Gastroesophageal sphincter (tissue), 4 donors: Measurements from ENCODE around the gene RAMACL. TPM values are rescaled to one million over a fixed set of nuclear protein-coding genes. Genes with fewer than 3 reads are reported as not detected.

ENCODE experiments used
- ATAC-seq: fragments of 150-250 bp; one replicate; pipeline ENCODE4 v1.9.1; 2016; ENCODE audit warnings: mild to moderate bottlenecking, moderate library complexity
- H3K27ac ChIP-seq, 4 donors: fragments of 200-600 bp; sonication (generic) in 3 of 4; 1 replicate in 3 of 4; 2 replicates in 1 of 4; pipeline ENCODE4 v1.5.1; 2016 to 2019
- H3K27me3 ChIP-seq: fragments of 200-600 bp; sonication (generic); one replicate; pipeline ENCODE4 v1.5.1; 2019
- H3K36me3 ChIP-seq, 2 donors: fragments of 200-600 bp; sonication (generic); one replicate each; pipeline ENCODE4 v1.5.1; 2019; ENCODE audit warnings: control low read depth in 1 of 2
- H3K4me1 ChIP-seq, 3 donors: fragments of 200-600 bp; sonication (generic); 1 replicate in 2 of 3; 2 replicates in 1 of 3; pipeline ENCODE4 v1.5.1; 2016 to 2019; ENCODE audit warnings: control low read depth in 2 of 3
- H3K4me3 ChIP-seq, 2 donors: fragments of 200-600 bp; sonication (generic); one replicate each; pipeline ENCODE4 v1.5.1; 2019; ENCODE audit warnings: mild to moderate bottlenecking in 1 of 2, moderate library complexity in 1 of 2
- H3K9me3 ChIP-seq, 3 donors: fragments of 200-600 bp; sonication (generic); one replicate each; pipeline ENCODE4 v1.5.1; 2017 to 2019; ENCODE audit warnings: control low read depth in 2 of 3
- EP300 ChIP-seq: sonication (generic); formaldehyde crosslinking; IDR thresholded peaks from one replicate; pipeline ENCODE4 v1.6.1; 2017; ENCODE audit warnings: antibody characterized with exemption, mild to moderate bottlenecking
- POLR2A ChIP-seq, 2 donors: fragments of 450-650 bp; IDR thresholded peaks; one replicate each; pipeline ENCODE4 v1.6.1; 2017; ENCODE audit warnings: antibody characterized with exemption in 2 of 2, mild to moderate bottlenecking in 2 of 2, moderate library complexity in 1 of 2
- POLR2AphosphoS5 ChIP-seq: sonication (generic); formaldehyde crosslinking; IDR thresholded peaks from one replicate; pipeline ENCODE4 v1.6.1; 2017; ENCODE audit warnings: antibody characterized with exemption
- WGBS, 2 donors: methylation state at CpG; one replicate each; pipeline ENCODE4 v1.1.5; 2018; ENCODE audit warnings: low coverage in 1 of 2; 5-methylcytosine and 5-hydroxymethylcytosine counted together
- total RNA-seq, 4 donors: library from RNA; depleted of rRNA; stranded (reverse); fragments of >200 nt; gene quantifications; one replicate each; pipeline ENCODE4 v1.1.0, GENCODE V29; 2016
- TF ChIP-seq, protein P1 (sequence below), 4 experiments: fragments of 200-600 bp in 2 of 4; fragments of 450-650 bp in 2 of 4; sonication (generic) in 1 of 4; IDR thresholded peaks; one replicate each; pipeline ENCODE4 v1.5.1; 2017 to 2019; ENCODE audit warnings: antibody characterized with exemption in 4 of 4, mild to moderate bottlenecking in 2 of 4, moderate library complexity in 2 of 4

Gene RAMACL
- total RNA-seq, 4 donors from 2014 or later: 0.27 to 2.5 (median 1.7) TPM

DNA sequence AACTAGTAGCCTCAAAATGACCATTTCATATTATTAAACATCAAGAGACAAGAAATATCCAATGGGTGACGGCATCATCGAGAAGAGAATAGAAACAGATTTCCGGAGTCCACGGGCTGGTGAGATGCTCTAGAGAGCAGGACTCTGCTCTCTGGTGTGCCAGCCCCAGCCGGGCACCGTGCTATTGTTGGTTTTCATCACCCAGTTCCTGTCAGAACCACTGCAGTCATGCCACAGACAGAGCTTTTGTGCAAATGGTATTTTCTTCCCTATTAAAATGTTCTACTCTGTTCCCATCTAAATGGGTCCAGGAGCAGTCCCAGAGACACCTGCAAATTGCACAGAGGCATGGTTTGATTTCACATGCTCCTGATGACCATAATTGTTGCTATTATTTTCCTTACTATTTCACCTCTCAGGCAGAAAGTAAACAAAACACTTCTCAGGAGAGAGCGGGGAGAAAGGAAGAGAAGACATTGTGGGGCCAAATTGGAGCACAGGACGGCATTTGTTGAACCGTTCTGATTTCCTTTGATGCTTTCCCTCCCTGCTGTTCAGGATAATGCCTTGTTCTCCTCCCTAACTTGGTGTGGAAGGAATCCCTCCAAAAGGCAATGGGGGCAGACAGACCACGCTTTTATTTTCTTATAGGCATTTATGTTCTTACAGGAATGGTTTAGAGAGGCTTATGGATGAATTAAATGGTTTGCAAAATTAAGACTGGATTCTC is 11.4 kb upstream of the RAMACL start:
- H3K27me3 ChIP-seq: no peaks in the 10 kb centered on the region
- no peak for TF ChIP-seq POLR2AphosphoS5
- TF ChIP-seq POLR2A (IDR thresholded peaks at IDR 0.05): no peak
- TF ChIP-seq, protein P1, sequence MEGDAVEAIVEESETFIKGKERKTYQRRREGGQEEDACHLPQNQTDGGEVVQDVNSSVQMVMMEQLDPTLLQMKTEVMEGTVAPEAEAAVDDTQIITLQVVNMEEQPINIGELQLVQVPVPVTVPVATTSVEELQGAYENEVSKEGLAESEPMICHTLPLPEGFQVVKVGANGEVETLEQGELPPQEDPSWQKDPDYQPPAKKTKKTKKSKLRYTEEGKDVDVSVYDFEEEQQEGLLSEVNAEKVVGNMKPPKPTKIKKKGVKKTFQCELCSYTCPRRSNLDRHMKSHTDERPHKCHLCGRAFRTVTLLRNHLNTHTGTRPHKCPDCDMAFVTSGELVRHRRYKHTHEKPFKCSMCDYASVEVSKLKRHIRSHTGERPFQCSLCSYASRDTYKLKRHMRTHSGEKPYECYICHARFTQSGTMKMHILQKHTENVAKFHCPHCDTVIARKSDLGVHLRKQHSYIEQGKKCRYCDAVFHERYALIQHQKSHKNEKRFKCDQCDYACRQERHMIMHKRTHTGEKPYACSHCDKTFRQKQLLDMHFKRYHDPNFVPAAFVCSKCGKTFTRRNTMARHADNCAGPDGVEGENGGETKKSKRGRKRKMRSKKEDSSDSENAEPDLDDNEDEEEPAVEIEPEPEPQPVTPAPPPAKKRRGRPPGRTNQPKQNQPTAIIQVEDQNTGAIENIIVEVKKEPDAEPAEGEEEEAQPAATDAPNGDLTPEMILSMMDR (IDR thresholded peaks at IDR 0.05): no peak
- no peak for TF ChIP-seq EP300
- WGBS, 2 donors: 77 to 86% methylated on average over 9 to 10 of the region's 10 CpGs
- peaks cover 3 to 43% (median 17%) of the 10 kb centered on the region in 3 donors for H3K4me1 ChIP-seq
- no peak for ATAC-seq
- no peaks in the 10 kb centered on the region for H3K9me3 ChIP-seq
- H3K27ac ChIP-seq: peak overlapping the region in 3 of 4 donors; percentile 60 to 78 (median 74)
- no peaks in the 10 kb centered on the region for H3K36me3 ChIP-seq
- H3K4me3 ChIP-seq: no peak overlapping the region

DNA sequence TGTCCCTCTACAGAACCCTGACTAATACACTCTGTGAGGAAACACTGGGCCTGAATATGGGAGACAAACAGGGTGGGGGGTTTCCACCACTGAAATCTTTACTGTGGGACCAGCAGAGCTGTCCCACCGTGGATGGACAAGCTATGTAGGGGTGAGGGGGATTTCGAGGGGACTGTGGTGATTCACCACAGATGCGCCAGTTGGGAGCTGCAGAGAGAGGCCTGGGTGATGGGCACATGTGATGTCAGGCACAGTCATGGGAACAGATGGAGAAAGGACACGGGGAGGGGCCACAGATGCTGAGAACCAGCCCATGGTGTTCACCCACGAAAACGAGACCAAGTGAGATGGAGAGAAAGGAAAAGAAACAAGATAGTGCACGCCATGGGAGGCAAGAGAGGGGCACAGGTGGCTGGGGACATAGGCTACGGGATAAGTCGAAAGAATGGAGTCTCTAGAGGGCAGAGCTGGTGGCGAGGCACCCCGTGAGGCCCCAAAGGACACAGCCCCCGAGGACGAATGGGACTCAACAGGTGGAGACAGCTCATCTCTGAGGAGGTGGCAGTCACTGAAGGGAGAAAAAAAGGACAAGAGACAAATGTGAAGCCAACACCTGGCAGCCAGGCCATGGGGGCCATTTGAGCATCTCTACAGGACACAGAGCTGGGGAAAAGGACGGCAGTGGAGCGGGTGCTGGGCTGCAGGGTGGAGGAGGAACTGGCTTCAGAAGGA is 10.5 kb upstream of the RAMACL start:
- H3K27ac ChIP-seq: peak overlapping the region in 2 of 4 donors; percentile 74 to 78
- WGBS, 2 donors: 94 to 98% methylated on average over 9 to 13 of the region's 15 CpGs
- TF ChIP-seq POLR2AphosphoS5 (no peak), POLR2A (IDR thresholded peaks at IDR 0.05) (no peak), EP300 (no peak)
- TF ChIP-seq, protein P1 (IDR thresholded peaks at IDR 0.05): no peak

DNA sequence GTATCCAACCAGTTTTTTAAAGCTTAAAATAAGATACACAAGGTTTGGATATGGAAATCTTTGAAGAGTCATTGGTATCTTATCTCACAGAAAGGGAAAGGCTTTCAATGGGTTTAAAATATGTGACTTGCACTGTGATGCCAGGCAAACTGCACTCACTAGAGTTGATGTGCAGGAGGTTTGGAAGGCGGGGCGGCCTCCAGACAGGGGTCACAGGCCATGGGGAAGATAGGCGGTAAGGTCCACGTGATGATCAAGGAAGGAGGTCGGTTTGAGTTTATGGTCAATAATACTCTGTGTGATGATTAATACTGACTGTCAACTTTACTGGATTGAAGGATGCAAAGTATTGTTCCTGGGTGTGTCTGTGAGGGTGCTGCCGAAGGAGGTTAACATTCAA is 9.5 kb upstream of the RAMACL start:
- ATAC-seq: no peak
- WGBS, 2 donors: 86 to 95% methylated on average over 6 of the region's 6 CpGs
- H3K27ac ChIP-seq: peak overlapping the region in 3 of 4 donors; percentile 3 to 78 (median 74)
- no peaks in the 10 kb centered on the region for H3K9me3 ChIP-seq
- no peak for TF ChIP-seq POLR2AphosphoS5
- H3K4me3 ChIP-seq: no peak overlapping the region
- H3K36me3 ChIP-seq: no peaks in the 10 kb centered on the region
- no peaks in the 10 kb centered on the region for H3K27me3 ChIP-seq
- H3K4me1 ChIP-seq: peaks cover 3 to 42% (median 17%) of the 10 kb centered on the region in 3 donors

More for the DNA sequence above, 10.5 kb upstream of the RAMACL start:
- no peak for ATAC-seq
- Histone ChIP-seq H3K4me3 (no peak overlapping the region), H3K36me3 (no peaks in the 10 kb centered on the region), H3K4me1 (peaks cover 3 to 42% (median 17%) of the 10 kb centered on the region in 3 donors), H3K9me3 (no peaks in the 10 kb centered on the region), H3K27me3 (no peaks in the 10 kb centered on the region)

DNA sequence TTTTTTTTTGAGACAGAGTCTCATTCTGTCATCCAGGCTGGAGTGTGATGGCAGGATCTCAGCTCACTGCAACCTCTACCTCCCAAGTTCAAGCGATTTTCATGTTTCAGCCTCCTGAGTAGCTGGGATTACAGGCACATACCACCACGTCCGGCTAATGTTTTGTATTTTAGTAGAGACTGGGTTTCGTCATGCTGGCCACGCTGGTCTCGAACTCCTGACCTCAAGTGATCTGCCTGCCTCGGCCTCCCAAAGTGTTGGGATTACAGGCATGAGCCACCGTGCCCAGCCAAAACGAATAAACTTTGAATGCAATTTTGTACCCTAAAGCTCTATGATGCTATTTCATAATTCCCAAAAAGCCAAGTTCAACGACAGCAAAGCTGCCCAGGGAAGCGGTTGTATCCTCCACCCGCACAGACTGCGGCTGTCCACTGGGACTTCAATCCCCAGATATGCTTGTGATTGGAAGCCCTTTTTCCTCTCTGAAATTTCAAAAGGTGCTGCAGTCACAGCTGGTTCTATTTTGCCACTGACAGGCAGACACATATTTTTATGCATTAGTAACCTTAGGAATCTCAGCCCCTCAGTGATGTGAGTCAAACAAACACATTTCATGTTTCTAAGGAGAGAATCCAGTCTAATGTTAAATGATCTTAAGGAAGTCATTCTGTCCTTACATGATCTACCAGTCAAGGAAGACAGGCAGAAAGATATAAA is 8.7 kb upstream of the RAMACL start:
- Histone ChIP-seq H3K27ac (peak overlapping the region in 3 of 4 donors; percentile 3 to 78 (median 74)), H3K4me1 (peaks cover 3 to 42% (median 17%) of the 10 kb centered on the region in 3 donors), H3K9me3 (no peaks in the 10 kb centered on the region), H3K27me3 (no peaks in the 10 kb centered on the region), H3K36me3 (no peaks in the 10 kb centered on the region), H3K4me3 (no peak overlapping the region)
- TF ChIP-seq POLR2A (IDR thresholded peaks at IDR 0.05) (no peak), POLR2AphosphoS5 (peak; percentile 33)
- ATAC-seq: peak; percentile 71
- WGBS, 2 donors: 63 to 65% methylated on average over 6 to 7 of the region's 13 CpGs

DNA sequence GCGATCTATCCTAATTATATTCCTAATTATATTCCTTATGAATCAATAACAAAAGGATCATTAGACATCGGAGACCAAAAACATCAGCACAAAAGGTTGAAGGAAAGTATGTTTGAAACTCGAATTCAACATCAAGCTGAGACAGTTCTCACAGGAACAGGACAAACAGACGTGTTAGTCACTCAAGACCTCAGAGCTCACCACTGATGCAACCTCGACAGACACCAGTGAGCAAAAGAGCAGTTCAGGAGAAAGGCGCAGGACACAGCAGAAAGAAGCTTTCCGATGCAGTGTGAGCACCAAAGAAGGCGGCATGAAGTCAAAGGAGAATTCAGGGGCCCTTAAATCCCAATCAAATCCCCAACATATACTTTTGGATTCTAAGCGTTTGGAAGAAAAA is 6.3 kb upstream of the RAMACL start:
- Histone ChIP-seq H3K4me3 (no peak overlapping the region), H3K36me3 (no peaks in the 10 kb centered on the region), H3K27me3 (no peaks in the 10 kb centered on the region), H3K9me3 (no peaks in the 10 kb centered on the region), H3K4me1 (peaks cover 0 to 43% (median 13%) of the 10 kb centered on the region in 3 donors), H3K27ac (no peak overlapping the region)
- WGBS, 2 donors: 93 to 95% methylated on average over 2 to 9 of the region's 9 CpGs
- TF ChIP-seq POLR2AphosphoS5: no peak
- no peak for TF ChIP-seq POLR2A (IDR thresholded peaks at IDR 0.05)
- ATAC-seq: no peak

DNA sequence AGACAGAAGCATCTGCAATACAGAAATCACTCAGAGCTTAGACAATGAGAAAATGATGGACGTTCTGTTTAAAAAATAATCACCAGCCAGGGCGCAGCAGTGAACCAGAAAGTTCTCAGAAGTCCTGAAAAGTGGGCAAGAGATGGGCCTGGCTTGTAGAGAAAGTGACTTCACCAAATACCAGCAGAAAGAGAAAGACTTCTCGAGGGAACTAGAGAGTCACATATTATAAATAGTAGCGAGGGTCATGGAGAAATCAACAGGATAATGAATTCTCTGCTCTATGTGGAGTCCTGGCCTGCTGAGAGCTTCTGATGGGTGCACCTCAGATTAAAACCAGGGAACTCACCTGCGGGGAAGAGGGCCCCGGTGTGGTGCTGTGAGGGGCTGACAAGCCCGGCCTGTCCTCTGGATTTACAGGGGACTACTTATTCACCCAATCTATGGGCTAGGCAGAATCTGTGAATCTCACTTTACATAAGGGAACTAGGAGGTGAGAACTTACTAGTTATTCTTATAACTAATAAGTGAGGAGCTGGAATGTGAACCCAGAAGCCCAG is 5.6 kb upstream of the RAMACL start:
- Histone ChIP-seq H3K9me3 (no peaks in the 10 kb centered on the region), H3K27me3 (no peaks in the 10 kb centered on the region), H3K4me3 (no peak overlapping the region), H3K27ac (no peak overlapping the region), H3K36me3 (no peaks in the 10 kb centered on the region), H3K4me1 (peaks cover 0 to 39% (median 12%) of the 10 kb centered on the region in 3 donors)
- ATAC-seq: no peak
- TF ChIP-seq POLR2A (IDR thresholded peaks at IDR 0.05) (no peak), EP300 (no peak), POLR2AphosphoS5 (no peak)
- TF ChIP-seq, protein P1 (IDR thresholded peaks at IDR 0.05): no peak
- WGBS, 2 donors: 69 to 91% methylated on average over 2 to 5 of the region's 7 CpGs
